Stimulated activated CD4-positive, alpha-beta T cell treated with anti-CD3 and anti-CD28 coated beads, Interleukin-1b, Interleukin-23, amount 100 ng/mL, for 1 hour (primary cell): ENCODE measurements around the gene TMEM115.

ENCODE experiments used
- DNase-seq, 2 donors: peaks; one replicate each; pipeline ENCODE4 v3.0.0-alpha.2; 2020; ENCODE audit warnings: low read depth in 2 of 2

The TMEM115 gene

GRCh38 chr3:50358911-50359759 is at the start of gene TMEM115:
TMEM115 (minus strand) TSS chr3:50359521; CDS start chr3:50359063, 458 bp downstream.
- DNase-seq: peak; percentile 83 to 91

GRCh38 chr3:50408443-50408944 is 49.2 kb upstream of the TMEM115 start:
- DNase-seq: no peak

GRCh38 chr3:50406487-50406886 is 47.2 kb upstream of the TMEM115 start:
- DNase-seq: no peak

- DNase-seq: no peak
Observed at GRCh38 chr3:50405249-50405648, 45.9 kb upstream of the TMEM115 start.

DNA sequence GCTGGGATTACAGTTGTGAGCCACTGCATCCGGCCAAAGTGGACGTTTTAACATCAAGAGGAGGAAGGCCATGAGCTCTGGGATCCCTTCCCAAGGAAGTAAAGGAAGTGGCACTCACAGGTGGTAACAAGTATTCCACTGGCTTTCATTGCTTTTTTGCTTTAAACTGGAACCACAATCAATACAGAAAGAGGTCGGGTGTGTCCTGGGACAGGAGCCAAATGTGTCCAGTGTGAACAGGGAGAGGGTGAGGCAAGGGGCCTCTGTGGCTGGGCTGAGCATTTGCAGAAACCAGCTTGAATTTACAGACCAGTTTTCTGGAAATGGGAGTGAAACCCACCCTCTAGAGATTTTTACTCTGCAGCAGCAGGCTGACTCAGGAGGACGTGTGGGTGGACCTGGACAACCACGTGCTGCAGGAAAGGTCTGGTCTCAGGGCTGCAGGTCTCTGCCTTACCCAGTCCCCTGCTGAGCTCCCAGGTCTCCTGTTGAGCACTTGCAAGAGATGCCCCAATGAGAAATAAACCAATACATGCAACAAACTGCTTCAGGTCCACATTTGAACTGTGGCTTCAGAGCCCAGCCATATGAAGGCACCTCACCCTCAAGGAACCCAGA is 42.8 kb upstream of the TMEM115 start:
- no peak for DNase-seq

DNA sequence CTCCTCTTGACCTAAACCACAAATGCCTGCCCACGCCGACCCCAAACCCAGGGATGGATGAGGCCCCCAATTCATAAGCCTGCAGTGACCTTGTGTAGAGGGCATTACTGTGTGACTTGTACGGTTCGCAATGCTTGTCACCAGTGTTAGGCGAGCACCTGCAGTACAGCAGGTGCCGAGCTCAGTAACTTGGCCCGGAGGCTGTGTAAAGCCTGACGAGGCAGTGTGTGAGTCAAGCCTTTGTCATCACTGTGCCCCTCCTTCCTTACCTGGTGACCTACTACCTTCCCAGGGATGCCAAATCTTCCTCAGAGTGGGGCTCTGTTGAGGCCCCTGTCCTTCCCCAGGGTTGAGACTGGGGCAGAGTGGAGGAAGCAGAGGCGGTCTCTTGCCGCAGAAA is 37.2 kb upstream of the TMEM115 start:
- no peak for DNase-seq

GRCh38 chr3:50395070-50395860 is 35.9 kb upstream of the TMEM115 start:
- no peak for DNase-seq

DNA sequence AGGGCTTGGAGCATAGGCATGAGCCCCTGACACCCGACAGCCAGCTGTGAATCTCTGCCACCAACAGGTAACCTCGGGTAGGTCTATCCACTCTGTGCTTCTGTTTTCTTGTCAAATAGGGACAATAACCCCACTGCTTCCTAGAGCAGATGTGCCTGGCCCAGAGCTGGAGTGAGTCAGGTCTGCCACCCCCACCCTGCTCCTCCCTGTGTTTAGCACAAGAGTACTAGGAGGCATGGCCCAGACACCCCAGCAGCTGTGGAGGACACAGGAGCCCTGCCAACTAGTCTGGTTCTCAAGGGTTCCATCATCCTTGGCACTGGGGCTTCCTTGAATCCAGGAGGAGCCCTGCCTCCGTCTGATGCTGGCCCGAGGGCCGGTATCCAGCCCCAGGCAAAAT is 33.7 kb upstream of the TMEM115 start:
- no peak for DNase-seq

- no peak for DNase-seq
Observed at GRCh38 chr3:50392101-50392715, 32.9 kb upstream of the TMEM115 start.

DNA sequence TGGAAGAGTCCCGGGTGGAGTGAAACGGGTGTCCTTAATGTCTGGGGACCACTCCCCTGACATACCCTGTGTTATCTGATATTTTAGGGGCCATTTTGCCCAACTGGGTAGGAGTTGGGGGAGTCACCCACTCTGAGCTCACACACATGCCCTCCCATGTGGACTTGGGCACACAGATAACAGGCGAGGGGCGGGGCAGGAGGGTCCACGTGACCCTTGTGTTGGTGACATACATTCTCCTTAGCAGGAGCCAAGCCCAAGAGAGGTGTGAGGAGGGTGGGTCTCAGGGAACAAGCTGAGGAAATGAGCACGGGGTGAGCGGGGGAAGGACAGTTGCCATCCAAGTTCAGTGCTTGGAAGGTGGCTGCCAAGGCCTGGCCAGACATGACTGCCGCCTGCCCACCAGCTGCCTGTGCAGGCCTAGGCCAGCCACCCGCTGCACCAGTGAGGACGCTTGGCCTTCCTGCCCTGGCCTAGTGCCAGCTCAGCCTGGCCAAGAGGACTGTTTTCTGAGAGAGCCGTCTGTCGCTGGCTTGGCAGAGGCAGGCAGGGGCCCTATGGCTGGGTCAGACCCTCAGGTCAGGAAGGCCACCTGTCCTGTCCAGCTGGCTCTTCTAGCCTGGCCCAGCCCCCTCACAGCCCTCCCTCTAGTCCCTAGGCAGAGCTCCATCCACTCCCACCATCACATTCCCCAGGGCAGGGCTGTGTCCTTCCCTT is 31.3 kb upstream of the TMEM115 start:
- DNase-seq: no peak

- DNase-seq: no peak
Observed at GRCh38 chr3:50389414-50389767, 30.1 kb upstream of the TMEM115 start.

- DNase-seq: no peak
Observed at GRCh38 chr3:50388720-50389413, 29.5 kb upstream of the TMEM115 start.

DNA sequence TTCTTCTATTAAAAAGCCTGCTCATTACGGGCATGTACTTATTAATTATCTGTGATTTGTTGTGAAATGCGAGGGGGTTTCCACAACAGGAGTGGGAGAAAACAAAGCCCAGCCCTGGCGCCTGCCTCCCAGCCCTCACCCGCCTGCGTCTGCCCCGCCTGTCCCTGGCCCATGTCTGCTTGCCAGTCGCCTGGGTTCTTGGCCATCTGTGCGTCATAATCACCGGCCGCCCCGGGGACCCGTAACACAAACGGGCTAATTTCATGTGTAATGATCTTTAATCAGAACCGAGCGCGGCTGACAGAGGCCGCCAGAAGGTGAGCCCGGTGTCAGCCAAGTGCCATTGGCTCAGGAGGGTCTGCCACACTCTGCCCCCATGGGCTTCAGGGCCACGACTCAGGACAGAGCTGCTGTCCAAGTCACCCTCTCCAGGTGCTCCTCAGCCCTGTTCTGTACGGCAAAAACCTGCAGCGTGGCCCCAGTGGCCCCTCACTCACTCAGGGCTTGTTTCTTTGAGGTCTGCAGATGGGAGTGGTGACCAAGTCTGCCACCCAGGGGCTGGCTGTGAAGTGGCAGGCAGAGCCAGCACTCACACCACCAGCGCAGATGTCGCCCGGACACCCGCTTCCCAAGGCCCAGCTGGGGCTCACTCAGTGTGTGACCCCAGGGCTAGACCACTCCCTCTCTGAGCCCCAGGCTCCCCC is 28.8 kb upstream of the TMEM115 start:
- DNase-seq: no peak

DNA sequence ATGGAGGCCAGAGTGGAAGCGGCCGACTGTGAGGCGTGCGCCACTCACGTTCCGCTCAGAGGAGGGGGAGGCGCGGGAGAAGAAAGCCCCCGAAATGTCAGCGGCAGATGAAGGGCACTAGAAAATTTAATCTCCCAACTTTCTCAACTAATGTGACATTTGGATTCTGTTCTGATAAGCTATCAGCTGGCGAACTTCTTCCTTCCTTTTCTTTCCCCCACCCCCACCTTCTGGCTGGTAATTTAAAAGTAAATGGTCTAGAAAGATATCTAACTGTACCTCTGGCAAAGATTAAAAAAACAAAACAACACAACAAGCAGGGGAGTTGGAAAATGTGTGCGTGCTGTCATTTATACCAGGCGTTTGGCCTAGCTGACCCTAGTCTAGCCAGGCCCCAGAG is 26.4 kb upstream of the TMEM115 start:
- DNase-seq: no peak

DNA sequence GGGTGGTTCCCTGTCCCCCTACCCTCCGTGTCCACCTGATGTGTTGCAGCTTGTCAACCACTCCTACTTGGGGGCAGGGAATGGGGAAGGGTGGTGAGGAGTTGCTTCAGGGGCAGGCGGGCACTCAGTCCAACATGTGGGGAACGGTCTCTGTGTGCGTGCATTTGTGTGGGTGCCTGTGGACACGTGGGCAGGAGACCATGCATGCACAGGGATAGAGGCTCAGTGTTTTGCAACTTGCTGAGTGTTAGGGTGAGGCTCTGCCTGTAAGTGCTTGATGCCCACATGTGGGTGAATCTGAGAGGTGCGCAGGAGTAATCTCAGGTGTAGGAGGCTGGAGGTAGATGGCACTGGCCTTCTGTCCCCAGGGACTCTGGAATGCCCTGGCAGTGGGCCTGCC is 24.4 kb upstream of the TMEM115 start:
- DNase-seq: no peak

GRCh38 chr3:50382722-50383121 is 23.4 kb upstream of the TMEM115 start:
- no peak for DNase-seq

DNA sequence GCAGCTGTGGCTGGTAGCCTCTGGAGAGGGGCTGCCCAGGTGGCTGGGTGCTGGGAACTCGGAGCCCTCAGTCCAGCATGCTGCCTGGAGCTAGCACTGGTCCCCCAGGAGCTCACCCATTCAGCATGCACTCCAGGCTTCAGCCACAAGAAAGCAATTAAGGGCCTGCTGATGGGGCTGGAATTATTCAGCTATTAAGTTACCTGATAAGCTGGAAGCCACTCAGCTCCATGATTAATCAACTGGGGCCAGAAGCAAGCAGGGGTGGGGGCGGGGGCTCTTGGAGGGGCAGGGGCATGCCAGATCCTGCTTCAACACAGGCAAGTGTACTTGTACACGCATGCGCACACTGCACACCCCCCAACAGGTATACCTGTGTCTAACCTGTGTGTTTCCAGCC is 22.1 kb upstream of the TMEM115 start:
- DNase-seq: no peak

- no peak for DNase-seq
Observed at GRCh38 chr3:50380405-50381085, 21.2 kb upstream of the TMEM115 start.

GRCh38 chr3:50378757-50379156 is 19.4 kb upstream of the TMEM115 start:
- no peak for DNase-seq

DNA sequence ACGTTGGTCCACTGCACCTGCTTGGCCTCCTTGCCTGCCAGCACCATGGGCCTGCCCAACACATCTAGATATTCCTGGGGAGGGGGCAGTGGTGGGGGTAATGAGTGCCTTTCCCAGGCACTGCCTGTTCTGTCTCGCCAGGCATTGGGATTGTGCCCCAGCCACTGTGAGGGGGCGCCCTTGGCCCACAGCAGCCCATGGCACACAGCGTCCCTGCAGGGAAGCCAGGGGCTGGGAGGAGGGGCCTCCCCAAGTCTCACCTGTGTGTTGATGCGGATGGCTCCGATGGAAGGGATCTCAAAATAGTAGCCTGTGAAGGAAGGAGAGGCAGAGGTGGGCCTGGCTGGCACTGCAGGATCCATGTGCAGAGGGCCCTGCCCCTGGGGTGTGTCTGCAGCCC is 18.7 kb upstream of the TMEM115 start:
- no peak for DNase-seq
